GM12892 (cell line): ENCODE results near the gene ZNF821.

Experiments used
- POLR2A ChIP-seq: IDR thresholded peaks from 2 replicates; pipeline ENCODE4 v1.6.1; 2011; ENCODE audit warnings: low read depth, low read length, control low read depth
- POLR2AphosphoS5 ChIP-seq: IDR thresholded peaks from 2 replicates; pipeline ENCODE4 v1.6.1; 2011; ENCODE audit warnings: low read depth, low read length, control low read depth

DNA sequence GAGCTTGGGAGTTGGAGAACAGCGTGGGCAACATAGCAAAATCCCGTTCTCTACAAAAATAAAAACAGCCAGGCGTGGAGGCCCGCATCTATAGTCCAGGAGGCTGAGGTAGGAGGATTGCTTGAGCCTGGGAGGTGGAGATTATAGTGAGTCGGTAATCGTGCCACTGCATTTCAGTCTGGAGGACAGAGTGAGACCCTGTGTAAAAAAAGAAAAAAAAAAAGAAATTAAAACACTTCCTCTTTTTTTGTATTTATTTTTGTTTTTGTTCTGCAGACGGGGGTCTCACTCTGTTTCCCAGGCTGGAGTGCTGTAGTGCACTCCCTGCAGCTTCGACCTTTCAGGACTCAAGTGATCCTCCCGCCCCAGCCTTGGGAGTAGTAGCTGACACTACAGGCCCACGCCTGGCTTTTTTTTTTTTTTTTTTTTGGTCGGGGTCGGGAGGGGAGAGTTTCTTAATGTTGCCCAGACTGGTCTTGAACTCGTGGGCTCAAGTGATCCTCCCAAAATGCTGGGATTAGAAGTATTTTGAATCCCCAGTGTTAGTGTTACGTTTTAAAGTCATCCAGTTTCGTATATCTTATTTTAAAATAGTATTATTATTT, 12.9 kb upstream of the ZNF821 start:
- TF ChIP-seq POLR2A = no peak
- TF ChIP-seq POLR2AphosphoS5 = no peak
